ENCODE data around the gene MRPS24. TPM values are rescaled to one million over a fixed set of nuclear protein-coding genes. Genes with fewer than 3 reads are reported as not detected.

MRPS24 gene
- 100 to 1,000 TPM in 1 of 4 donors, 10 to 100 TPM in 3; 64.9 to 135 (median 92.5) TPM for total RNA-seq

GRCh38 chr7:43869006-43869866 lies at the start of gene MRPS24:
TSS of gene MRPS24 (minus strand) at chr7:43869517. CDS start at chr7:43869495, 22 bp downstream.
- peak within 1 kb of the TSS; percentile 57 for H3K4me3 ChIP-seq (ENCODE audit: low read depth, poor library complexity, severe bottlenecking)
- peak; percentile 94 to 99 for DNase-seq (ENCODE audit: low spot score in 2 of 2)
- 0 to 1% methylated on average over 43 to 51 of the region's 81 CpGs for WGBS, 2 donors
- TF ChIP-seq POLR2A (IDR thresholded peaks at IDR 0.05), result no peak
- TF ChIP-seq, protein P1, sequence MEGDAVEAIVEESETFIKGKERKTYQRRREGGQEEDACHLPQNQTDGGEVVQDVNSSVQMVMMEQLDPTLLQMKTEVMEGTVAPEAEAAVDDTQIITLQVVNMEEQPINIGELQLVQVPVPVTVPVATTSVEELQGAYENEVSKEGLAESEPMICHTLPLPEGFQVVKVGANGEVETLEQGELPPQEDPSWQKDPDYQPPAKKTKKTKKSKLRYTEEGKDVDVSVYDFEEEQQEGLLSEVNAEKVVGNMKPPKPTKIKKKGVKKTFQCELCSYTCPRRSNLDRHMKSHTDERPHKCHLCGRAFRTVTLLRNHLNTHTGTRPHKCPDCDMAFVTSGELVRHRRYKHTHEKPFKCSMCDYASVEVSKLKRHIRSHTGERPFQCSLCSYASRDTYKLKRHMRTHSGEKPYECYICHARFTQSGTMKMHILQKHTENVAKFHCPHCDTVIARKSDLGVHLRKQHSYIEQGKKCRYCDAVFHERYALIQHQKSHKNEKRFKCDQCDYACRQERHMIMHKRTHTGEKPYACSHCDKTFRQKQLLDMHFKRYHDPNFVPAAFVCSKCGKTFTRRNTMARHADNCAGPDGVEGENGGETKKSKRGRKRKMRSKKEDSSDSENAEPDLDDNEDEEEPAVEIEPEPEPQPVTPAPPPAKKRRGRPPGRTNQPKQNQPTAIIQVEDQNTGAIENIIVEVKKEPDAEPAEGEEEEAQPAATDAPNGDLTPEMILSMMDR (IDR thresholded peaks at IDR 0.05), result no peak
- intact Hi-C loops (cut with DNase I; ENCODE audit: low total_unique reads), result no loop called here

GRCh38 chr7:43915907-43916306 lies 46.6 kb upstream of the MRPS24 start:
- DNase-seq (ENCODE audit: low spot score in 2 of 2), result no peak
- no peak overlapping the region for H3K4me3 ChIP-seq (ENCODE audit: low read depth, poor library complexity, severe bottlenecking)
- intact Hi-C loops (cut with DNase I; ENCODE audit: low total_unique reads), result no loop called here
- WGBS, 2 donors, result 92 to 97% methylated on average over 5 of the region's 5 CpGs
- TF ChIP-seq, protein P1 (IDR thresholded peaks at IDR 0.05), result no peak

- WGBS, 2 donors, result 92 to 96% methylated on average over 5 of the region's 5 CpGs
- TF ChIP-seq POLR2A (IDR thresholded peaks at IDR 0.05), result no peak
- TF ChIP-seq, protein P1 (IDR thresholded peaks at IDR 0.05), result no peak
- no peak for DNase-seq (ENCODE audit: low spot score in 2 of 2)
- intact Hi-C loops (cut with DNase I; ENCODE audit: low total_unique reads), result no loop called here
- H3K4me3 ChIP-seq (ENCODE audit: low read depth, poor library complexity, severe bottlenecking), result no peak overlapping the region
These were observed 45.5 kb upstream of the MRPS24 start for GRCh38 chr7:43914795-43915194.

DNA sequence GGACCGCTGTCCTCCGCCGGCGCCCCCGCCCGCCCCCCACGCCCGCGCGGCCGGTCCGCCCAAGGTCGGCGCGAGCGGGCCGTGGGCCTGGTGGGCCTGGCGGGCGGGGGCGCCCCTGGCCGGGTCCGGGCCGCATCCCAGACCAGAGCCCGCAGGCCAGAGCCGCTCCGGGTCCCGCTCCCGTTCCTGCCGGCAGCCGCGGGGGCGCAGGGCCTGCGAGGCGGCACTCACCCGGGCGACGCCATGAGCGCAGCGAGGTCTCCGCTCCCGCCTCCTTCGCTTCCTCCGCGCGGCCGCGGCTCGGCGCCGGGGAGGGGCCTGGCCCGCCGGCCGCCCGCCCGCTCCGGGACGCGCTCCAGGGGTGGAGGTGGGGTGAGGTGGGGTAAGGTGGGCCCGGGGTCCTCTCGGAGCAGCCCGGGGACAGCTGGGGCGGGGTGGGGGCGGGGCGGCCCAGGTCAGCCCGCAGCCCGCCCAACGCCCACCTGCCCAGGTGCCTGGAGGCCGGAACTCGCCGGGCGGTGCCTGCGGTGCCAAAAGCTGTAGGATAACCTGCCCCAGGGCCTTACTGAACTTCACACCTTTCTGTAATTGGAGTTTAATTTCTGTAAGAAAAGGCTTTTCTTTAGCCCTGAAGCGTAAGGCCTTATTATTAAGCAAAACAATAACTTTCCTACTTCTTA lies 37.2 kb upstream of the MRPS24 start, which contains the start of gene URGCP:
URGCP (minus strand) TSS at position 266 of the 680 bp plus-strand sequence; CDS start at position 245, 21 bp downstream.
- TF ChIP-seq, protein P1 (IDR thresholded peaks at IDR 0.05), result no peak
- no peak for TF ChIP-seq POLR2A (IDR thresholded peaks at IDR 0.05)
- H3K4me3 ChIP-seq (ENCODE audit: low read depth, poor library complexity, severe bottlenecking), result peak within 1 kb of the TSS; percentile 51
- DNase-seq (ENCODE audit: low spot score in 2 of 2), result peak in 1 of 2 donors; percentile 87
- 1% methylated on average over 10 to 21 of the region's 73 CpGs for whole genome bisulfite sequencing, 2 donors
- intact Hi-C loops (cut with DNase I; ENCODE audit: low total_unique reads), result no loop called here

DNA sequence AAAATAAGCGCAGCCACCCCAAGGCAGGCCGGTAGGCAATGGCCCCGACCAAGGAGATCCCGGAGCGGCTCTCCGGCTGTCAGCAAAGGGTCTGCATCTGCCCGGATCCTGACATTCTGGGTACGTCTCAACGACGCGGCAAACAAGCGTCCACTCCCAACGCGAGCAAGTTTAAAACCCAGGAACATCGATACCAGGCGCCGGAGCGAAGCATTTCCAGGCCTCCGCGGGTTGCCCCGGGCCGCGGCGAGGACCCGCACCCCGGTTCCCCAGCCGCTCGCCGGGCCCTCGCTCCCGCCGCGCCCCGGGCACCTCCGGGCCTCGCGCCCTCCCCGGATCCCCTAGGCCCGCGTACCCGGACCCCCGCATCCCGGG lies 36.6 kb upstream of the MRPS24 start:
- DNase-seq (ENCODE audit: low spot score in 2 of 2), result peak in 1 of 2 donors; percentile 89
- intact Hi-C loops (cut with DNase I; ENCODE audit: low total_unique reads), result no loop called here
- WGBS, 2 donors, result 0% methylated on average over 14 to 24 of the region's 43 CpGs
- peak overlapping the region; percentile 51 for H3K4me3 ChIP-seq (ENCODE audit: low read depth, poor library complexity, severe bottlenecking)
- no peak for TF ChIP-seq POLR2A (IDR thresholded peaks at IDR 0.05)
- TF ChIP-seq, protein P1 (IDR thresholded peaks at IDR 0.05), result no peak

Measured in lower leg skin (tissue), 4 donors.